Ovary (tissue), 3 donors: ENCODE data around the gene IQCN.

Experiments
- POLR2A ChIP-seq: fragments of 450-650 bp; IDR thresholded peaks from one replicate; pipeline ENCODE4 v1.6.1; 2017; ENCODE audit warnings: antibody characterized with exemption, mild to moderate bottlenecking, moderate library complexity
- TF ChIP-seq, protein P1 (sequence below), 3 donors: fragments of 450-650 bp in 2 of 3; fragments of 200-600 bp in 1 of 3; IDR thresholded peaks; one replicate each; pipeline versions ENCODE4 v1.5.1 to v1.8.0; 2016 to 2022; ENCODE audit warnings: antibody characterized with exemption in 3 of 3, mild to moderate bottlenecking in 1 of 3
- donor health status: DM: no; HTN: no; CAD: no.

DNA sequence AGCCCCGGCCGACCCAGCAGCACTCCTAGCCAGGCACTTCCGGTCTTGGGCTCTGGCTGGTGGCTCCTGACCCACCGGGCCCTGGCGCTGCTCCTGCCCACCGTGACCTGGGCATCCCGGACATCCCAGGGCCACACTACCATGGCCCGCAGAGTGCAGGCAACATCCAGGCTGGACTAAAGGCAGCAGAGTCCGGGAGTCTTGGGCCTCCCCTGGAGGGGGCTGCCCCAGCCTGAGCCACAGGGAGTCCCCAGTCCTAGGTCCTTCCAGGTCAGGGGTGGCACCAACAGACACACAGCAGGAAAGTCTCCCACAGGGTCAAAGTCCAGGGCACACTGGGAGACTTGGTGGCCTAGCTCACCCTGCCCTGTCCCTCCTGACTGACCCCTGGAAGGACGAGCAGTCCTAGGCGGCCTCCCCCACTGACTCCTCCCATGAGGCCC, 37.9 kb upstream of the IQCN start:
- TF ChIP-seq, protein P1, sequence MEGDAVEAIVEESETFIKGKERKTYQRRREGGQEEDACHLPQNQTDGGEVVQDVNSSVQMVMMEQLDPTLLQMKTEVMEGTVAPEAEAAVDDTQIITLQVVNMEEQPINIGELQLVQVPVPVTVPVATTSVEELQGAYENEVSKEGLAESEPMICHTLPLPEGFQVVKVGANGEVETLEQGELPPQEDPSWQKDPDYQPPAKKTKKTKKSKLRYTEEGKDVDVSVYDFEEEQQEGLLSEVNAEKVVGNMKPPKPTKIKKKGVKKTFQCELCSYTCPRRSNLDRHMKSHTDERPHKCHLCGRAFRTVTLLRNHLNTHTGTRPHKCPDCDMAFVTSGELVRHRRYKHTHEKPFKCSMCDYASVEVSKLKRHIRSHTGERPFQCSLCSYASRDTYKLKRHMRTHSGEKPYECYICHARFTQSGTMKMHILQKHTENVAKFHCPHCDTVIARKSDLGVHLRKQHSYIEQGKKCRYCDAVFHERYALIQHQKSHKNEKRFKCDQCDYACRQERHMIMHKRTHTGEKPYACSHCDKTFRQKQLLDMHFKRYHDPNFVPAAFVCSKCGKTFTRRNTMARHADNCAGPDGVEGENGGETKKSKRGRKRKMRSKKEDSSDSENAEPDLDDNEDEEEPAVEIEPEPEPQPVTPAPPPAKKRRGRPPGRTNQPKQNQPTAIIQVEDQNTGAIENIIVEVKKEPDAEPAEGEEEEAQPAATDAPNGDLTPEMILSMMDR (IDR thresholded peaks at IDR 0.05): no peak
- TF ChIP-seq POLR2A: no peak
